HG03066 (cell line): ENCODE results near the gene TMEM127.
"Not testable (repeated sequence)": the region's sequence is repeated elsewhere in the genome, so short reads cannot be mapped to it uniquely, and the experiment has no call there.

Experiments
- ATAC-seq: cut with Tn5 transposase; IDR thresholded peaks from one replicate; pipeline ENCODE4 v1.9.1; 2021; ENCODE audit warnings: low read depth; ENCODE audit not compliant: unreplicated experiment

The TMEM127 gene

DNA sequence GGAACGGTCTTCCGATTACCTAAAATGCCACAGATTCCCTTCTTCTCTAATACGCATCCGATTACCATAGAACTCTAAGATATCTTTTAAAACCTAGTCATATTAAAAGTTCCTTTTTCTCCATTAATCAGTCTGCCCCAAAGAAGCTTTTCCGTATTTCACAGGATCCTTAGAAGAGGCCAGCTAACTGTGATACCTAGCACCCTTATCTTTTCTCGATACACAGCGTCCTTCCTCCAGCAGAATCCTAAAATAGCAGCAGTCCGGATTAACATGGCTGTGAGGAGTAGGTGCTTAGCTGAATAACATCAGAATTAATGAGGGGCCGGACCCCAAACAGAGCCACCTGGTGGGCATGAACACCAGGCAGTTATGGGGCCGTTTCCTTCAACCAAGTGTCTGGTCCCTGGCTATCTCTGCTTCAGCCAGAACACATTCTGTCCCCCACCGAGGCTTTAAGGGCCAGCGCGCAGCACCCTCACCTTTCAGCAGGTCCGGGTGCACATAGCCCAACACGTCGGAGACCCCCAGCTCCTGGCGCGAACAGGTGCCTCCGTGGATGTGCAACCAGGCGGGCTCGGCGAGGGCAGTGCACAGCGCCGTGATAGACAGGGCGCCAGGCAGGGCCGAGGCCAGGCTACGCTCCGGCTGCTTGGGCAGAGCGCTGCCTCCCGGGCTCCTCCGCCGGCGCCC, 995 bp downstream of the TMEM127 start:
- peak; percentile 12 for ATAC-seq

DNA sequence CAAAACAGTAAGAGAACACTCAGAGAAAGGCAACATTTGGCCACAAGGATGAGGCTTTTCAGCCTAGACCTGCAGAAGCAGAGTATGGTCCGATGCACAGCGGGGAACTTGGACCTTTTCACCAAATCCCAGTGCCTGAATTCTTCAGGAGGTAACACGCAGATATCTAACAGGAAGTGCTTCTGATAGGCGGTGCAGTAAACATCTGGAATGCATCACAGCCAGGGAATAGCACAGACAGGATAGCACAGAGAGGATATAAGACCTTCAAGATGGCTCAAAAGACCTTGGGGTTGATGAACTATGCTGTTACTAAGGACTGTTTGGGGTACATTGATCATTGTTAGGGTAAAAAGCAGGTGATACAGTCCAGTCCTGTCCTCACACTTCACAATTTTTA, 1.7 kb downstream of the TMEM127 start:
- ATAC-seq: no peak

DNA sequence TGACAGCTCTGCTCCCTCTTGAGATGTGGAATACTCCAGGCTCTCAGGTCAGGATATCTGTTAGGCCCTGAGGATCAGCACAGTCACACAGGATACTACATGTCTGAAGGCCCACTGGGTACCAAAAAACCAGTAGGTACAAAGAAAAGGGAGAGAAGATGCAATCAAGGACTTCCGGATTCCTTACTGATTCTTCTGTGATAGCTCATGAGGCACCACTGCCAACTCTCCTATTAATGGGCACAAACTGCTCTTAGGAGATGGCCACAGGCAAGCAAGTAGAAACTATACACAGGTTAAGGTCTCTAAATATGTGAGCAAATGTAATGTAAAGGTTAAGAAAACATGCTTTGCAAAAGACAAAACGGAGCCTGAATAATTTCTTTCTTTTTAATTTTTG, 3.5 kb downstream of the TMEM127 start:
- ATAC-seq: no peak

DNA sequence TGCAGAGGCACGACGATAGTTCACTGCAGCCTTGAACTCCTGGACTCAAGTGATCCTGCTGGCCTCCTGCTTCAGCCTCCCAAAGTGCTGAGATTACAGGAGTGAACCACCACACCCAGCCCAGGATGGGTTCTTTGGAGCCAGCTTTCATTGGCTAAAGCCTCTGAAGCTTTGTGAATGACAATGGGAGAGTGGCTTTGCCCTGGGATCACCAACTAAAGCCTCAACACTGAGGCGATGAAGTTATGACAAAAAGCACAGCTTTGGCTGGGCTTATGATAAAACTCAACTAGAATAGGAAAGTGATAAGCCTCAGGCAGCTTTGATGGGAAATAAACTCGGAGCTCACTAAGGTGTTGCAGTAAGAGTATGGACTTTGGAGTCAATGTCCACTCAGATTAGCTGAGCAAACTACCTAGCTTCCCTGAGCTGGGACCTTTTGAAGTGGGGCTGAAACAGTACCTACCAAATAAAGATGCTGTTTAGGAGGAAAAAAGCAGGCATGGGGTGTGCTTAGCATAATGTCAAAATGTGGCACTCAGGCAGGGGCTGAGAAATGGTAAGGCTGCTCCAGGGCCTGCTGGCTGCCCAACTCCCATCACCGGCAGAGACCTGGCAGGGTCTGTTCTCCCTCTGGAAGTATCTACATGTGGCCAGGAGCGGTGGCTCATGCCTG, 4.3 kb downstream of the TMEM127 start:
- ATAC-seq: no peak

DNA sequence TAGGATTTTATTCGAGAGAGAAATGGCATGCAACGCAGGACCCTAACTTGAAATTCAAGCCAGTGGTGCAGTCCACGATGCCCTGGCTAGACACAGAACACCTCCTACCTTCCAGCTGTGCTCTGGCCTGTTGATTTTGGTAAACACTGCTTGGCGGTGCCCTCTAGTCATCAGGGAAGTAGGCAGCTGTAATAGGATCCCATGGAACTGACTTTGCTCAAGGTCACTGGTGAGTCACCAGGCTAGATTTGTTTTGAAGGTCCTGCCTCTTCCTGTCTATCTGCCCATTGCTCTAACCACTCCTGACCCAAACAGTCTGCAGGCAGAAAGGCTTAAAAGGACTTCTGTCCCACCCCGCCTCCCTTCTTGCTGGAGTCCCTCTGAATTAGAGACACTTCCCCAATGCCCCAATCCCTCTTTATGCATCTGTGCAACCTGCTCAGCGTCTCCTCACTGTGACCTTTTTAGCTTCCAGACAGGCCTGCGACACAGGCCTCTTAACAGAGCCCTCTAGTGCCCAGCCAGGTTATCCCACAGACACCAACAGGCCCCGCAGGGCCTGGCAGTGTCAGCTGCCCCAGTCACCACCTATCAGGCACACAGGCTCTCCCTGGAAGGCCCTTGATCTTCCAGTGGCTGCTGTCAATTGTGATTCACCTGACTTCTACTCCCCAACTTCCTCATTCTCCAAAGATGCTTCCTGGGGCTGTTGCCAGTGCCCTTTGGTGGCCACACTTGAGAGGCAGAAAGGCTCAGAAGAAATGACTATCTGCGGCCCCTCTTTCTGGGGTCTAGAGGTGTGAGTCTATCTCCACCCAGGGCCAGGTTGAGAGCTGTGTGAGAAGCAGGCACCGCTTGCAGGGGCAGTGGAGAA, 5.2 kb downstream of the TMEM127 start:
- no peak for ATAC-seq

DNA sequence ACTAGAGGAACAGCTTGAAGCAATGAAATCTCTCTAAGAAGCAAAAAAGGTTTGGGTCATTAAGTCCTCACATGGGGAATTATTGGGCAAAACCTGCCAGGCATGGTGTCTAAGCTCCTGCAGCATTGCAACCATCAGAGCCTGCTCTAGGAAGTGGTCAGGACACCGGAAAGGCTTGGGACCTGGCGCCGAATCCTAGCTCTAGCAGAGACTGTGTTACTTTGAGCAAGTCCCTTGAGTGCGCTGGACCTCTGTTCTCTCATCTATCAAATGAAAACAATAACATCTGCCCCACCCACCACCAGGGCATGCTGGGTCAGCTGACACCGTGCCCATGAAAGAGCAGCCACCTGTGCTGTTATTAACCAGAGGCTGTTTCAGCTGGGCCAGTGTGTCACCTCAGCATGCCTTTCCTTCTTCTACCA, 6.3 kb downstream of the TMEM127 start:
- no peak for ATAC-seq

DNA sequence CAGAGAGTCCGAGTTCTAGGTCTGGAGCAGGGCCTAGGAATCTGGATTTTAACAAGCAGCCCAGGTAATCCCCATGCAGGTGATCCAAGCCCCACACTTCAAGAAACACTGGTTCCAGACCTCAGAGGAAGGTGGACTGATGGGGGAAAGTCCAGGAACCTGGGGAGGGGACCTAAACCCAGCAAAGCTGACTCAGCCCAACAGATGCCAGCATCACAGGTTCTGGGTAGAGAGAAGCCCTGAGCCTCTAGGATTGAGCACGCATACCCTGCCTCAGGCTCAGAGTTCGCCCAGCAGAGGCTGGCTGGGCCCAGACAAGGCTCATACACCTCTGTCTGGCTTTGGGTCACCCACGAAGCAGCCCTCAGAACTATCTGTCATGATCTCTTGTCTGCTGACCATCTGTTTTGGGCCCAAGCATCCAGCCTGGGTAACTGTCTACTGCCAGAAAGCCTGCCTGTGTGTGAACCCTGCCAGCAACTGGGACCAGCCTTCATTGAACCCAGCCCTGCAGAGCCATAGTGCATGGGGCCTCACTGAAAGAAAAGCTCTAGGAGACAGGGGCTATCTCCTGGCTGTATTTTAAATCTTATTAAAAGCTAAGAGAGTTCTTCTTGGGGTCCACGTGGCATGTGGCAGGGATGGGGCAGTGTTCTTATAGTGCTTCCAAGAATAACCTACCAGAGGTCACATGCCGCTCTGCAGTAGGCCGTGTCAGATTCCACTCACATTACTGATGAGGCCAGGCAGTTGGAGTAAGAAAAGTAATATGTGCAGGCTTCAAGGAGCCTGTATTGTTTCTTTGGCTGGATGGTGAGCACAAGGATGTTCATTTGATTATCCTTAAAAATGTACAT, 7.4 kb downstream of the TMEM127 start:
- no peak for ATAC-seq

DNA sequence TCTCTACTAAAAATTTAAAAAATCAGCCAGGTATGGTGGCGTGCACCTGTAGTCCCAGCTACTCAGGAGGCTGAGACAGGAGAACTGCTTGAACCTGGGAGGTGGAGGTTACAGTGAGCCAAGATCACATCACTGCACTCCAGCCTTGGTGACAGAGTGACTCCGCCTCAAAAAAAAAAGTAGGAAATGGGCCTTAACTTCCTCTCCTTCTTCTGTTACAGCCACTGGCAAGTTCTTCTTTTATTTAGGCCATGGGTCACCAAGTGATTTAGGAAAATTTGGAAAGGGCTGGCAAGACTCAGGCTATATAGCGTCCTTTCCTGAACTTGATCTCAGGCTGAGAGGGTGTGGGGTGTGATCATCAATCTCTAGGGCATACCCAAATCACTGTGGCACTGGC, 8.1 kb downstream of the TMEM127 start:
- ATAC-seq: not testable (repeated sequence)

DNA sequence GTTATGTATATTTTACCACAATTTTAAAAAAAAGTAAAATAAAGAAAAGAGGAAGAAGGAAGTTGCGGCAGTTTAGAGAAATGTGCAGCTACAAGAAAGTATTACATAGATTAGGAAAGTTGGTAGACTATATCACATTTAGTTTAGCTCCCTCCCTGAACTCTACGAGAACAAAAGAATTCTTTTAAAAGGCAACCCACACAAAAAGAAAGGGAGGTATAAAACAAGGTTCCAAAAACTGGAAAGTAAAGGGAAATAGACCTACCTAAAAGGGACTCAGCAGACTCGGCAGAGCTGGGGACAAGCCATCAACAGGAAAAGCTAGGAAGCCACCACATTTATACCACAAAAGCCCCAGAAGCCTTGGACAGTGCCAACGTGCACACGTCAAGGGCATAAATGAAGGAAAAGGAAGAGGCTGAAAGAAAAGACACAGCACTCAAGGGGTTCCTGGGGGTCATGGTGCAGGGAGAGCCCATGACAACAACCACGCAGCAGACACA, 9.1 kb downstream of the TMEM127 start:
- ATAC-seq: no peak

DNA sequence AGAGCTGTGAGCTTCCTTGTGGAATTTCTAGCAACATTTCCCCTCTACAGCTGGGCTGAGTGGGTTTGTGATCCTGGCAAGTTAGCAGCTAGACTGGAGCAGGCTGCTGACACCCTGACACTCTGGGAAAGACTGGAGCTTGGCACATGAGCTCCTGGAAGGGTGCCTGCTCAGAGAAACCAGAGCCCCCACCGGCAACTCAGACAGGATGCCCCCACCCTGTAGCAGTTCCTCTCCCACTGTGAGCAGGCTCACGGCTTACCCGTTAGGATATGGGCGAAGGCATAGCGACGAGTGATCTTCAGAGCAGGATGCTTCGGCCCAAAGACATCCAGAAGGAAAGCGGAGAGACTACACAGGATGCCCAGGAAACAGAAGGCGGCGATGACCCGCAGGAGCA, 11.2 kb downstream of the TMEM127 start:
- no peak for ATAC-seq

DNA sequence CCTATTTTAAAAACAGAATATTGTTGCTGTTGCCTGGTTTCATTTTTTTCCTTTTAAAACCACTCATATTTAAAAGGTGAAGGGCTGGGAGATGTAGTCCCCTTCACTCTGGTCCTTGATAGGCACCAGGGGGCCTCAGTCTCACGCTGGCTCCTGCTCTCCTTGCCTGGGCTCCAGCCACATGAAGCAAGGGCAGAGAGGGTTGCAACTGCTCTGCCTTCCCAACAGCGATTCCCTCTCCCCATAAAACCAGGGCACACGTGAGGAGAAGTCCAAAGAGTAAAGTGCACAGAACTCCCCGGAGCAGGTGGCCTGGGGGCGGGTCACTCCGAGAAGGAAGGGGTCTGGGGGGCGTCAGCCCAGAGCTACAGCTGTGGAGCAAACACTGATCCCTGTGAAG, 12.8 kb downstream of the TMEM127 start:
- no peak for ATAC-seq

DNA sequence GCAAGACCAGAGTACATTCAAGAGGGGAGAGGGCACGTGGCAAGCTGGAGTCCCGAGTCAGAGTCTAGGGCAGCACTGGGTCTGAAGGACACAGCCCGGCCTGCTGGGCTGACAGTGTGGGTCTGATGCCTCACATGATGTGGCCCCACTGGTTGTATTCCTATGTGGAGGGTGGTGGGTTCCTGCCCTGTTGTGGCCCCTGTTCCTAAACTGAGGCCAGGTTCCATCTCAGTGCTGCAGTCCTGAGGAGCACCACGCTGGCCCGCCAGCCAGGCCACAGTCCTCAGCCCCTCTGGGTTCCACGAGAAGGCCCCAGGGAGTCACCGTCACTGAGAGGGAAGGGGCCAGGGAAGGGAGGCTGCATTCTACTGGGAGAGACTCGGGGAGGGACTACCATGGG, 13.3 kb downstream of the TMEM127 start:
- no peak for ATAC-seq

DNA sequence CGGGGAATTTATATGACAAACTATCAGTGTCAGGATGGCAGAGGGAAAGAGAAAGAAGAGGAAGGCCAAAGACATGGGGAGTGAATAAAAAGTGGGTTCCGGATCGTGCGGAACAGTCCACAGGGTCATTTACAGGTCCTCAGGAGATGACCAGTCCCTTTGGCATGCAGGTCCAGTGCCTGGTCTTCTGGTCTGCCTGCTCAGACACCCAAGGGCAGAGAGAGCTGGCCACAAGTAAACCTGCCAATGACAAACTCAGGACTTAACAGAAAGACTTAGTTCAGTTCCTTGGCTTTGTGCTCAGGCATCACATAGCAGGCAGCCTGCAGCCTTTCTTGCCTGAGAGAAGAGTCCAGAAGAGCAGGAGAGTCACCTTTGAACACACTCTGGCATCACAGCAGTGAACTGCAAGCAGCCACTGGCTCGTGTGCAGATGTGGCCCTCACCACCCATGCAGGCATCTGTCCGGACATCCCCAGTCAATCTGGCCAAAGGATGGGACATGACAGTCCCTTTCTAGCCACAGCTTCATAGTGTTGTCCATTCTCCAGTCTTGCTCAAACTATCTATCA, 14.0 kb downstream of the TMEM127 start:
- ATAC-seq: no peak

DNA sequence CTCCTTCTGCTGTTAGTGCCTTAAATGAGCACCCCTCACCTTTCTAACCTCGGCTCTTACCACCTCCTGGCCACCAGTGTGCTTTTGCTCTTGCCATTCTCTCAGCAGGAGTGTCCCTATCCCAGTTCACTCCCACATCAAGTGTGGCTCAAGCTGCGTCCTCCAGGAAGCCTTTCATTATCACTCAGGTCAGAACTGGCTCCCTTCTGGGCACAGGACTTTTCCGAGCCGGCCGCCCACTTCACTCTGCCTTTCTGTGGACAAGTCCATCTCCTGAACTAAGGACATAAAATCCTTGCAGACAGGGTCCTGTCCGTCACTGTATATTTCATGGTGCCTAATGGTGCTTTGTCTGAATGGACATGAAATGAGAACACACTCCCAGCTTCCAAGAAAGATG, 15.6 kb downstream of the TMEM127 start:
- no peak for ATAC-seq

DNA sequence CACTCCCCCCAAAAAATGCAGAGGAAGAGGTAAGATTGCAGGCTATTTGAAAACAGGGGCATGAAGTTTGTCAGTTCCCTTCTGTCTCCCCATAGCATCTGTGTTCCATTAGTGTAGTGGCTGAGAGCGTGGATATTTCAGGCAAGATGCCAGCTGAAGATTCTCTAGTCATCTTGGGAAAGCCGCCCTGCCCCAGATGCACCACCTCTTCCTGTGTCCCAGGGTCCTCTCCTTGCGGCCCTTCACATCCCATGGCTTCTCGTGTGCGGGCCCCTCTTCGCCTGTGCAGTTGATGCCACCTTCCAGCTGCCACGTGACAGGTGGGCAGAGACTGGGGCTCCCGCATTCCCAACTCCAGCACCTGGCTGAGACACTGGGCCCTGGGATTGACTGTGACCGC, 16.1 kb downstream of the TMEM127 start:
- ATAC-seq: no peak

DNA sequence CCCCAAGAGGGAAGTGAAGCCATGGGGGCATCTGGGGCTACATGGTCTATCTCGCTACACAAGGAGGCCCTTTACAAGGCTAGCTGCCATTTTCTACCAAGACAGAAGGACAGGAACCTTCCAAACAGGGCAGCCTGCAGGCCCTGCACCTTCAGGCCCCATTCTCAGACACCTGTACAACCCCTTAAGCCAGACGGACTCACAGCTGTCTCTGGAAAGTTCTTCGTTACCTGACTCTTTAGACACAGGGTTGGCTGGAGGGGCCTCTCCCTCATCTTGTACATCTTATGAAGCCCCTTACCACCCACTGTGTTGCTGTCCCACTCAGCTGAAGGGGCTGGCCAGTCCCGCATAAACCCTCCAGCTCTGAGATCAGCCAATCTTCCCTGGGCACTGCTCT, 17.2 kb downstream of the TMEM127 start:
- no peak for ATAC-seq

DNA sequence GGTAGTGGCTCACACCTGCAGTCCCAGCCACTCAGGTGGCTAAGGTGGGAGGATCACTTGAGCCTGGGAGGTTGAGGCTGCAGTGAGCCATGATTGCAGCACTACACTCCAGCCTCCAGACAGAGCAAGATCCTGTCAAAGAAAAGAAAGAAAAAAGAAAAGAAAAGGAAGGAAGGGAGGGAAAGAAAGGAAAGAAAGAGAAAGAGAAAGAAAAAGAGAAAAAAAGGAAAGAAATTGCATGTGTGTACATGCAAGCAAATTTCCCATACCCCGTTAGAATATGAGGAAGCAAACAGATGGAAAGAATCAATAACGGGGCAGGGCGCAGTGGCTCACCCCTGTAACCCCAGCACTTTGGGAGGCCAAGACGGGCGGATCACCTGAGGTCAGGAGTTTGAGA, 17.9 kb downstream of the TMEM127 start:
- no peak for ATAC-seq

DNA sequence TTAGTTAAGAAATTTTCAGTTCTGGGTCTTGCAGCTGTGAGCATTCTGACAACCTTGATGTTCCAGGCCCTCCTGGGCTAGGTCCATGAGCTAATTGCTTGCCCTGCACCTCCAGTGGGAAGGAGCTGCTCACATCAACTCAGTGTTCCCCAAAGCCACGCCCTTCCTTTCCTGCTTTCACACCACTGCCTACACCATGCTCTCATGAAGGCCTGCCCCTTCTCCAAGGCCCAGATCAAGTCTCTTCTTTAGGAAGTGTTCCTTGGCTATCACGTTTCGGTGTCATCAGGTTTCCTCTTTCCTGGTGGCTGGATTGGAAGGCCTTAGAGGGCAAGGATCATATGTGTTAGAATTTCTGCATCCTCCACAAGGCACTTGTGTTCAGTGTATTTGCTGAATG, 18.8 kb downstream of the TMEM127 start:
- no peak for ATAC-seq

DNA sequence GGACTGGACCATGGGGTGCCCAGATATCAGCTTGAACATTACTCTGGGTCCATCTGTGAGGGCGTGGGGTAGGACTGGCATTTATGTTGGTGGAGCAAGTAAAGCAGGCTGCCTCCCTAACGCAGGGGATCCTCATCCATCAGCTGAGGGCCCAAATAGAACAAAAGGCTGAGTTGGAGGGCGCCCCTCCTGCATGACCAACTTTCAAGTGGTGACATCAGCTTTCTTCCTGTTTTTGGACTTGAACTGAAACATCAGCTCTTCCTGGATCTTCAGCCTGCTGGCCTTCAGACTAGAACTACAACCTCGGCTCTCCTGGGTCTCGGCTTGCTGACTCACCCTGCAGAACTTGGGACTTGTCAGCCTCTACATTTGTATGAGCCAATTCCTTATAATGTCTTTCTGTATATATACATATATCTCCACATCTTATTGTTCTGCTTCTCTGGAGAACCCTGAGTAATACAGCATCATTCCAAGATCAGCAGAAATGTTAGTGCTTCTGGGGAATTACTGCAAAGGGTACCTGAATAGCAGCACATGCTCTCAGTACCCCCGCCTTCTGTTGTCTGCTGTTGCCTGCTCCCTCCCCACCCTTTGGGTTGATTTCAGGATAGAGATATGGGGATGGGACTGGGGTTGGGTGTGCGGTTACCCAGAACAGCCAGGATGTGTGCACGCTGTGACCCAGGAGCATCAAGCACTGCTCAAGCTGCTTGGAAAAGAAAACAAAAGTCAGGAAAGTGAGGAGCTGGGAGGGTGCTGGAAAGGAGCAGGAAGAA, 20.0 kb downstream of the TMEM127 start:
- no peak for ATAC-seq
